ENCODE measurements around the gene P4HA2. TPM values are rescaled to one million over a fixed set of nuclear protein-coding genes. Genes with fewer than 3 reads are reported as not detected.

Gene P4HA2
- total RNA-seq, 1 experiment from 2014 or later = 15.1 TPM

DNA sequence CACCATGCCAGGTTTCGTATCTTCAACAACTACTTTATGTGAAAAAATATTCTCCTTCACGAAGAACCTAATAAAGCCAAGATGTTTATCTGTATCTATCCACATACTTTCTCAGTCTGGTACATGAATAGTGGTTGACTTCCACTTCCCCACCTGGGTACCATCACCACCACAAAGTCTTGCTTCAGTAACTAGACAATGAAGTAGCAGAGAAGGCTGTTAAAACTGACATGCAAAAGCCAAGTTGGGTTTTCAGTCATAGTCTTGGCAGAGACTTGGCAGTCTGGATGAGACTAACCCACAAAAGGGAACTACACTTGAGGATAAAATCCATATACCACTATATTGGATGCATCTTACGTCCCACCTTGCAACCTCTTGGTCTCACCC lies 5.0 kb downstream of the P4HA2 start:
- ChIA-PET POLR2A (no interaction called here), CTCF (interaction anchor here (0.6 kb wide), 1 partner anchor 113 kb away, joined by 3 read pairs; no protein-coding TSS in a partner anchor)
- no peaks in the 10 kb centered on the region for H3K36me3 Mint-ChIP-seq
- ATAC-seq = no peak
- no peak overlapping the region for H3K27ac Mint-ChIP-seq
- DNase-seq (ENCODE audit: low spot score) = no peak
- H3K4me3 Mint-ChIP-seq = no peak overlapping the region
- TF ChIP-seq ZNF396 (CRISPR knock-in tag; IDR thresholded peaks at IDR 0.05; ENCODE audit: borderline replicate concordance) (no peak), TEAD4 (CRISPR knock-in tag; IDR thresholded peaks at IDR 0.05) (no peak), ZNF416 (CRISPR knock-in tag; IDR thresholded peaks at IDR 0.05) (no peak), CREM (CRISPR knock-in tag; IDR thresholded peaks at IDR 0.05) (no peak), IRF2 (CRISPR knock-in tag; IDR thresholded peaks at IDR 0.05; ENCODE audit: borderline replicate concordance, low read depth) (no peak), ZBTB43 (CRISPR knock-in tag; IDR thresholded peaks at IDR 0.05) (no peak), ZNF281 (CRISPR knock-in tag; IDR thresholded peaks at IDR 0.05) (no peak), ZNF219 (CRISPR knock-in tag; IDR thresholded peaks at IDR 0.05; ENCODE audit: borderline replicate concordance) (no peak), TCF7 (CRISPR knock-in tag; IDR thresholded peaks at IDR 0.05; ENCODE audit: low read depth) (no peak)
- H3K4me1 Mint-ChIP-seq = peaks cover 15% of the 10 kb centered on the region
- peaks cover 19% of the 10 kb centered on the region for H3K27me3 Mint-ChIP-seq (ENCODE audit: low read depth)
- no peaks in the 10 kb centered on the region for H3K9me3 Mint-ChIP-seq

- peaks cover 14% of the 10 kb centered on the region for H3K4me1 Mint-ChIP-seq
- no peaks in the 10 kb centered on the region for H3K36me3 Mint-ChIP-seq
- no peaks in the 10 kb centered on the region for H3K9me3 Mint-ChIP-seq
- ChIA-PET CTCF (no interaction called here), POLR2A (no interaction called here)
- H3K27ac Mint-ChIP-seq = no peak overlapping the region
- no peak overlapping the region for H3K4me3 Mint-ChIP-seq
- peaks cover 17% of the 10 kb centered on the region for H3K27me3 Mint-ChIP-seq (ENCODE audit: low read depth)
- DNase-seq (ENCODE audit: low spot score) = no peak
- no peak for ATAC-seq
- TF ChIP-seq PRRX2 (CRISPR knock-in tag; IDR thresholded peaks at IDR 0.05) (no peak), SOX15 (CRISPR knock-in tag; IDR thresholded peaks at IDR 0.05) (no peak), KAT7 (CRISPR knock-in tag; IDR thresholded peaks at IDR 0.05; ENCODE audit: borderline replicate concordance) (no peak), FOXP1 (CRISPR knock-in tag; IDR thresholded peaks at IDR 0.05; ENCODE audit: borderline replicate concordance) (no peak), FOXK1 (CRISPR knock-in tag; IDR thresholded peaks at IDR 0.05) (no peak), SMAD4 (CRISPR knock-in tag; IDR thresholded peaks at IDR 0.05) (no peak), NFYB (CRISPR knock-in tag; conservative IDR thresholded peaks at IDR 0.05; ENCODE audit: low read depth) (no peak), CDX4 (CRISPR knock-in tag; IDR thresholded peaks at IDR 0.05; ENCODE audit: borderline replicate concordance) (no peak), ZBTB43 (CRISPR knock-in tag; IDR thresholded peaks at IDR 0.05) (no peak), JUN (CRISPR knock-in tag; IDR thresholded peaks at IDR 0.05) (no peak), ATF2 (CRISPR knock-in tag; IDR thresholded peaks at IDR 0.05; ENCODE audit: borderline replicate concordance, low read depth) (no peak)
- TF ChIP-seq, protein P1, sequence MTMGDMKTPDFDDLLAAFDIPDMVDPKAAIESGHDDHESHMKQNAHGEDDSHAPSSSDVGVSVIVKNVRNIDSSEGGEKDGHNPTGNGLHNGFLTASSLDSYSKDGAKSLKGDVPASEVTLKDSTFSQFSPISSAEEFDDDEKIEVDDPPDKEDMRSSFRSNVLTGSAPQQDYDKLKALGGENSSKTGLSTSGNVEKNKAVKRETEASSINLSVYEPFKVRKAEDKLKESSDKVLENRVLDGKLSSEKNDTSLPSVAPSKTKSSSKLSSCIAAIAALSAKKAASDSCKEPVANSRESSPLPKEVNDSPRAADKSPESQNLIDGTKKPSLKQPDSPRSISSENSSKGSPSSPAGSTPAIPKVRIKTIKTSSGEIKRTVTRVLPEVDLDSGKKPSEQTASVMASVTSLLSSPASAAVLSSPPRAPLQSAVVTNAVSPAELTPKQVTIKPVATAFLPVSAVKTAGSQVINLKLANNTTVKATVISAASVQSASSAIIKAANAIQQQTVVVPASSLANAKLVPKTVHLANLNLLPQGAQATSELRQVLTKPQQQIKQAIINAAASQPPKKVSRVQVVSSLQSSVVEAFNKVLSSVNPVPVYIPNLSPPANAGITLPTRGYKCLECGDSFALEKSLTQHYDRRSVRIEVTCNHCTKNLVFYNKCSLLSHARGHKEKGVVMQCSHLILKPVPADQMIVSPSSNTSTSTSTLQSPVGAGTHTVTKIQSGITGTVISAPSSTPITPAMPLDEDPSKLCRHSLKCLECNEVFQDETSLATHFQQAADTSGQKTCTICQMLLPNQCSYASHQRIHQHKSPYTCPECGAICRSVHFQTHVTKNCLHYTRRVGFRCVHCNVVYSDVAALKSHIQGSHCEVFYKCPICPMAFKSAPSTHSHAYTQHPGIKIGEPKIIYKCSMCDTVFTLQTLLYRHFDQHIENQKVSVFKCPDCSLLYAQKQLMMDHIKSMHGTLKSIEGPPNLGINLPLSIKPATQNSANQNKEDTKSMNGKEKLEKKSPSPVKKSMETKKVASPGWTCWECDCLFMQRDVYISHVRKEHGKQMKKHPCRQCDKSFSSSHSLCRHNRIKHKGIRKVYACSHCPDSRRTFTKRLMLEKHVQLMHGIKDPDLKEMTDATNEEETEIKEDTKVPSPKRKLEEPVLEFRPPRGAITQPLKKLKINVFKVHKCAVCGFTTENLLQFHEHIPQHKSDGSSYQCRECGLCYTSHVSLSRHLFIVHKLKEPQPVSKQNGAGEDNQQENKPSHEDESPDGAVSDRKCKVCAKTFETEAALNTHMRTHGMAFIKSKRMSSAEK (CRISPR knock-in tag; IDR thresholded peaks at IDR 0.05; ENCODE audit: borderline replicate concordance) = no peak
Observed at GRCh38 chr5:132221781-132222648, 5.6 kb downstream of the P4HA2 start.

Measured in WTC11 (cell line).